ENCODE data around the gene AKAP12.

GRCh38 chr6:151291722-151292059, 51.9 kb downstream of the AKAP12 start:
- TF ChIP-seq CHD4 (IDR thresholded peaks at IDR 0.05; ENCODE audit: borderline replicate concordance) (no peak), CBX2 (IDR thresholded peaks at IDR 0.05; ENCODE audit: borderline replicate concordance, low read depth) (no peak)
